T47D (cell line): ENCODE measurements around the gene ENO1.

Experiments
- DNase-seq, 2 experiments: peaks; one replicate each; pipeline versions ENCODE4 v3.0.0 to v3.0.0-alpha.2; 2011 to 2012; ENCODE audit warnings: low read depth in 1 of 2, low spot score in 1 of 2
- JUND ChIP-seq: IDR thresholded peaks from 2 replicates; pipeline ENCODE4 v1.6.1; 2012; ENCODE audit warnings: low read depth
- in situ Hi-C: cut with HindIII; loops from 2 replicates; pipeline ENCODE4 v1.10.0; 2016; ENCODE audit warnings: low sequenced_read_pairs, low pct_unique_long_range_greater_than_20kb

Gene ENO1

GRCh38 chr1:8864713-8865344 is 13.7 kb downstream of the ENO1 start:
- TF ChIP-seq JUND: no peak
- no peak for DNase-seq
- in situ Hi-C loops: no loop called here

- TF ChIP-seq JUND: no peak
- in situ Hi-C loops: no loop called here
- DNase-seq: no peak
Observed at GRCh38 chr1:8863794-8864233, 14.7 kb downstream of the ENO1 start.

GRCh38 chr1:8863138-8863537 is 15.3 kb downstream of the ENO1 start:
- no peak for TF ChIP-seq JUND
- no peak for DNase-seq
- in situ Hi-C loops: no loop called here

DNA sequence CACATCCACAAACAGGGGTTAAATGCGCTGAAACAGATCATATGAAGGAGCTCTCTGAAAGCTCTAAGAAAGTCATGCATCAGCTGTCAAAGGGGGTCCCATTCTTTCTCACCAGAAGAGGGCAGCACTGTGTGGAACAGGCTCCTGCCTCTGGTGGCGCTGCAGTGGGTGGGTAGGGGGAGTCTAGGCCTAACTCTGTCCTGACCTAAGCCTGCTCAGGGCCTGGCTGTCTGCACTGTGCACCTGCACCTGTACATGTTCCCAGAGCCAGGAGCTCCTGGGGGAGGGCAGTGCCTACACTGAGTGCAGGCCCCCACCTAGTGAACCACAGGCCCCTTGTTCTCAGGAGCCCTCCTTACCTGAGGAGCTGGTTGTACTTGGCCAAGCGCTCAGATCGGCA is 16.0 kb downstream of the ENO1 start:
- no peak for DNase-seq
- in situ Hi-C loops: no loop called here
- no peak for TF ChIP-seq JUND

GRCh38 chr1:8860738-8861516 is 17.6 kb downstream of the ENO1 start:
- DNase-seq: no peak
- in situ Hi-C loops: no loop called here
- no peak for TF ChIP-seq JUND

GRCh38 chr1:8858888-8859706 is 19.4 kb downstream of the ENO1 start:
- TF ChIP-seq JUND: no peak
- in situ Hi-C loops: no loop called here
- peak in 1 of 2 experiments; percentile 67 for DNase-seq

DNA sequence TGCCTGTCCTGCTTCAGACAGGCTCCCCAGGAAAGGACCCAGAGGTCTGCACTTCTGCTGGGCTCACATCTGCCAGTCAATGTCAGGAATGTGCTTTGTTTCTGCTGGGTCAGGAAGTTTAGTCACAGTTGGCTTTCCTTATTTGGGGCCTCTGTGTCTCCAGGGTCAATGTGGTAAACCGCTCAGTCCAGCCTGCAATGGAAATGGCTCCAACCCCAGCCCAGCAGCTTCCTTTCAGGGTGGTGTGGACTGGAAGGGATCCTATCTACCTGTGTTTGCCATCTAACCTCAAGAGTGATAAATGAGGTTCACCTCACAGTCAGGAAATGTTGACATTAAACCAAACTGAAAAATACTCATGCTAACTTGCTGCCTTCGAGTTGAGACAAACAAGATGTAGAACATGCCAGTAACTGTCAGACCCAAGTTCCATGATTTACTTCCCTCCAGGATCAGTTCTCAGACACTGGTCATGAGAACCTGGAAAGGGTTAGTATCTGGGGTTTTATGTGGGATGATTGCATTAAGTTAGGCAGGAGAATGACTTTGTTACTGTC is 20.3 kb downstream of the ENO1 start:
- in situ Hi-C loops: no loop called here
- TF ChIP-seq JUND: no peak
- DNase-seq: no peak

GRCh38 chr1:8856689-8857412 is 21.6 kb downstream of the ENO1 start:
- DNase-seq: no peak
- in situ Hi-C loops: no loop called here
- TF ChIP-seq JUND: no peak

- in situ Hi-C loops: no loop called here
- no peak for TF ChIP-seq JUND
- no peak for DNase-seq
Observed at GRCh38 chr1:8854240-8854639, 24.2 kb downstream of the ENO1 start.

- in situ Hi-C loops: no loop called here
- TF ChIP-seq JUND: no peak
- no peak for DNase-seq
Observed at GRCh38 chr1:8851060-8851459, 27.4 kb downstream of the ENO1 start.

DNA sequence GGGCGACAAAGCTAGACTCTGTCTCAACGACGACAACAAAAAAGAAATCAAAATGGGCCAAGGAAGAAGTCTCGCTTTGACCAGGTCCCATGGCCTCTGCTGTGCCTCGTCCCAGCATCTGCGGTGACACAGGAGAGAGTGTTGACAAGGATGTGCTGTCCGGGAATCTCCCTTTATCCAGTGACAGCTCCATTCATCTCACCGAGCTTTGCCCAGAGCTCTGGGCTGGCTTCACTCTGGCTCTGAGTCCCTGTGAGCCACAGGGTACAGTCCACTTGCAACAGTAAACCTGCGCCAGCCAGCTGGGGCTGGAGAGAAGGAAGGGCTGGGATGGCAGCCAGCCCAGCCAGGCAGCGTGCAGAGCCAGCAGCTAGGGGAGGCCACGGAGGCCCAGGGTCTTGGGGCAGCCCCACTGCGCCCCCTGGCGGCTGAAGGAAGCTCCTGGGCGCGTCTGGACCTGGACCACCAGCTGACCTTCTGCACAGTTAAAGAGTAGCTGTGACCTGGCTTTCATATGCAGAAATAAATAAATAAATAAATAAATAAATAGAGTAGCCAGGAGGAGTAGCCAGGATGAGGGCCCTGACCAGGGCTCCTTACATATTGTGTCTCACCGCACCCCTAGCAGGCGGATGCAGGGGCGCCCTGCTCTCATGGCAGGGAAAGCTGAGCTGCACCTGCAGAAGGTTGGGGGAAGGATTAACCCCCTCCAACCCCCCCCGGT is 29.7 kb downstream of the ENO1 start:
- DNase-seq: peak; percentile 46 to 83
- in situ Hi-C loops: no loop called here
- no peak for TF ChIP-seq JUND
